GM18909 (cell line): Measurements from ENCODE around the gene PLCB1.
"Not testable (repeated sequence)": the region's sequence is repeated elsewhere in the genome, so short reads cannot be mapped to it uniquely, and the experiment has no call there.

ENCODE experiments used
- ATAC-seq: cut with Tn5 transposase; IDR thresholded peaks from one replicate; pipeline ENCODE4 v1.9.1; 2021; ENCODE audit warnings: mild to moderate bottlenecking; ENCODE audit not compliant: unreplicated experiment, poor library complexity

The PLCB1 gene

GRCh38 chr20:8425802-8426201 is 293.7 kb downstream of the PLCB1 start:
- no peak for ATAC-seq

GRCh38 chr20:8427419-8428040 is 295.5 kb downstream of the PLCB1 start:
- ATAC-seq: no peak

GRCh38 chr20:8428988-8429387 is 296.9 kb downstream of the PLCB1 start:
- ATAC-seq: no peak

GRCh38 chr20:8431538-8432434 is 299.7 kb downstream of the PLCB1 start:
- ATAC-seq: no peak

GRCh38 chr20:8432435-8433148 is 300.5 kb downstream of the PLCB1 start:
- ATAC-seq: no peak

- ATAC-seq: no peak
These were observed 301.2 kb downstream of the PLCB1 start for GRCh38 chr20:8433291-8433690.

- no peak for ATAC-seq
These were observed 302.3 kb downstream of the PLCB1 start for GRCh38 chr20:8434326-8434876.

- ATAC-seq: no peak
These were observed 303.4 kb downstream of the PLCB1 start for GRCh38 chr20:8435285-8436035.

GRCh38 chr20:8436938-8437337 is 304.9 kb downstream of the PLCB1 start:
- not testable (repeated sequence) for ATAC-seq

- ATAC-seq: no peak
These were observed 306.7 kb downstream of the PLCB1 start for GRCh38 chr20:8438748-8439147.

GRCh38 chr20:8443464-8444072 is 311.5 kb downstream of the PLCB1 start:
- no peak for ATAC-seq

- ATAC-seq: no peak
These were observed 315.4 kb downstream of the PLCB1 start for GRCh38 chr20:8447262-8448120.

GRCh38 chr20:8449123-8449522 is 317.1 kb downstream of the PLCB1 start:
- no peak for ATAC-seq

- ATAC-seq: peak; percentile 61
These were observed 322.2 kb downstream of the PLCB1 start for GRCh38 chr20:8454137-8454712.

GRCh38 chr20:8456765-8457164 is 324.7 kb downstream of the PLCB1 start:
- no peak for ATAC-seq

GRCh38 chr20:8457978-8458377 is 325.9 kb downstream of the PLCB1 start:
- ATAC-seq: no peak

- no peak for ATAC-seq
These were observed 329.1 kb downstream of the PLCB1 start for GRCh38 chr20:8461186-8461585.

GRCh38 chr20:8464368-8464767 is 332.3 kb downstream of the PLCB1 start:
- ATAC-seq: no peak
